Measurements from ENCODE around the gene NLRC5. TPM values are rescaled to one million over a fixed set of nuclear protein-coding genes. Genes with fewer than 3 reads are reported as not detected.

The NLRC5 gene
- total RNA-seq, 2 donors from 2014 or later: 182 to 219 TPM

DNA sequence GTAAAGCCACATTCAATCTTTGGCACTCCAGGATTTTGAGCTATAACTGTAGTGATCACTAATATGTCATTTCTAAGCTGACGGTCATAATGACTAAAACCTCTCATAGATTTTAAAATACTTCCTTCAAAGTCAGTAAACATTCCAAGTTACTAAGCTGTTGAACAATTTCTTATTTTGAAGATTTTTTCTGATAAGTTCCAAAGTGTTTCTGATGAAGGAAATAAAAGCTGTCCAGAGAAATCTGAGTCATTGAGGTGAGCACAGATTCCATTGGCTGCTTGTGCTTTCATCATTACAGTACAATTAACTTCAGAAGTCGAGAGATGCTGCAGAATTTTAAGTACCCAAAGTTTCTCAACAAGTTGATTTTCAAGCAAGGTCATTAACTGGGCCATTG lies 23.9 kb downstream of the NLRC5 start:
- no peaks in the 10 kb centered on the region for H3K27me3 Mint-ChIP-seq
- no peaks in the 10 kb centered on the region for H3K9me3 Mint-ChIP-seq
- peaks cover 80% of the 10 kb centered on the region for H3K36me3 Mint-ChIP-seq (ENCODE audit: low read depth)
- H3K4me3 Mint-ChIP-seq: peak overlapping the region; percentile 79
- H3K27ac Mint-ChIP-seq: peak overlapping the region; percentile 88
- ATAC-seq (replicated peaks): peak; percentile 32
- H3K4me1 Mint-ChIP-seq: peaks cover 58% of the 10 kb centered on the region

DNA sequence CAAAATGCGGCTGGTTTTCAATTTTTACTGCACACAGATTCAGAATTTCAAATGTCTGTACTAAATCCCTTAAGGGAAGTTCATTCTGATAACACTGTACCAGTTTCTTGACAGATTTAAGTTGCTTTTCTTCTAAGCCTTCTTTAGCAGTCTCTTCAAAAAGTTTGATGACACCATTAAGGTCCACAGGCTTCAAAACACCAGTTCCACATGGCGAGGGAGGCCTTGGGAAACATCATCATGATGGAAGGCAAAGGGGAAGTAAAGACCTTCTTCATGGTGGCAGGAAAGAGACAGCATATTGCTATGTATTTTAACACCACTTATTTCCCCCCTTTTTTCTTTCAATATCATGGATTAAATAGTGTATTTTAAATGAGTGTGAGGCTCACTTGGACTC lies 24.5 kb downstream of the NLRC5 start:
- H3K27ac Mint-ChIP-seq: peak overlapping the region; percentile 88
- peak overlapping the region; percentile 79 for H3K4me3 Mint-ChIP-seq
- no peak for ATAC-seq (replicated peaks)
- H3K36me3 Mint-ChIP-seq (ENCODE audit: low read depth): peaks cover 84% of the 10 kb centered on the region
- H3K9me3 Mint-ChIP-seq: no peaks in the 10 kb centered on the region
- H3K27me3 Mint-ChIP-seq: no peaks in the 10 kb centered on the region
- H3K4me1 Mint-ChIP-seq: peaks cover 61% of the 10 kb centered on the region

DNA sequence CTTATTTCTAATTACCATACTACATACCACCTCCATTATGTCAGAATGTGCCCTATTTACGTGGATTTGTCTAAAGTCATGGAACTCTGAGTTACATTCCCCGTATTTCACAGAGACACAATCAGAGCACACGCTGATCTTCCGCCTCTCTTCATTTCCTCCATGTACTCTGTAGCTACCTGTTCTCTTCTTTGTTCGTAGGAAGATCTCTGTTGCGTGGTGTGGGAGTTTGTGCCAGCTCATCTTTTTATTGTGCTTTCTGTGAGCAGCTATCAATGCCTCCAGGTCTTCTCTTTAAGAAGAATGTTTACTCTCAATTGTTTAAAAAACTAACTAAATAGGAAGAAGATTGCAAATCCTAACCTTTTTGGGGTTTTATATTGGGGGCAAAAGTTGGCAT lies 26.9 kb downstream of the NLRC5 start:
- H3K27ac Mint-ChIP-seq: peak overlapping the region; percentile 41

DNA sequence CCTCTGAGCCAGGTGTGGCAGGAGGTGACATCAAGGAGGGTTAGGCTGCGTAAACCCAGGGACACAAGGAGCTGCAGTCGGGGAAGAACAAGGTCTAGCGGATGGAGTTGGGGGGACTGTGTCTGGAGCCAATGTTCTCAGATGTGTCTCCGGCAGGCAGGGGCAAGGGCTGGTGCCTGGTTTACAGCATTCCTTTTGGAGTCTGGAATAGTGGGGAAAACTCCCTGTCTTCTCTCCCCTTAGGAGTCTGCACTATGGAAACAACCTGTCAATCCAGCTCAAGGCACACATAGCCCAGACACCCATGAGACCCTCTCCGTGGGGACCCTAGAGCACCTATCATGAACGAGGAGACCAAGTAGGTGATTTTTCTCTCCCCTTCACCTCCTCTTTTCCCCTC lies 27.5 kb downstream of the NLRC5 start:
- no peak for ATAC-seq (replicated peaks)
- H3K9me3 Mint-ChIP-seq: no peaks in the 10 kb centered on the region
- H3K4me1 Mint-ChIP-seq: peaks cover 69% of the 10 kb centered on the region
- H3K4me3 Mint-ChIP-seq: peak overlapping the region; percentile 51
- H3K36me3 Mint-ChIP-seq (ENCODE audit: low read depth): peaks cover 93% of the 10 kb centered on the region
- H3K27ac Mint-ChIP-seq: peak overlapping the region; percentile 83
- no peaks in the 10 kb centered on the region for H3K27me3 Mint-ChIP-seq

More for the DNA sequence above, 26.9 kb downstream of the NLRC5 start:
- peaks cover 88% of the 10 kb centered on the region for H3K36me3 Mint-ChIP-seq (ENCODE audit: low read depth)
- no peaks in the 10 kb centered on the region for H3K27me3 Mint-ChIP-seq
- no peaks in the 10 kb centered on the region for H3K9me3 Mint-ChIP-seq
- H3K4me3 Mint-ChIP-seq: peak overlapping the region; percentile 51
- H3K4me1 Mint-ChIP-seq: peaks cover 65% of the 10 kb centered on the region
- no peak for ATAC-seq (replicated peaks)

- ATAC-seq (replicated peaks): peak; percentile 37
- Mint-ChIP-seq H3K9me3 (no peaks in the 10 kb centered on the region), H3K27ac (peak overlapping the region; percentile 83), H3K4me1 (peaks cover 69% of the 10 kb centered on the region), H3K27me3 (no peaks in the 10 kb centered on the region), H3K4me3 (peak overlapping the region; percentile 51), H3K36me3 (ENCODE audit: low read depth) (peaks cover 93% of the 10 kb centered on the region)
Measured at GRCh38 chr16:57017251-57017650, 27.9 kb downstream of the NLRC5 start.

DNA sequence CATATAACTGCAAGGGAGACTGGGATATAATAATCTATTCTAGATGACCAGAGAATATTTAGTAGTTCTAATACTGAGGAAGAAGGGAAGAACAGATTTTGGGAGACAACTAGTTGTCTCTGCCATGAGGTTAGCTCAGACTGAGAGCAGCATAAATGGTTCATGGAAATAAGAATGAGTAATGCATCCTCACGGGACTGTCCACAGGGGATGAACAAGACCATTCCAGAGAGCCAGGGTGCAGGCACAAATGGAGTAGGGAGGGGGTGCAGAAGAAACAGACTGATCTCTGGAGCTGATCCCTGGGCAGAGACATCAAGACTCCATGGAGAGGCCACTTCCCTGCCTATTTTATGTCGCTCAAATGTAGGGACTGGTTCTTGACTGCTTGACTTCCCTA lies 30.4 kb downstream of the NLRC5 start:
- Mint-ChIP-seq H3K27me3 (no peaks in the 10 kb centered on the region), H3K4me1 (peaks cover 65% of the 10 kb centered on the region), H3K4me3 (no peak overlapping the region), H3K27ac (peak overlapping the region; percentile 85), H3K9me3 (no peaks in the 10 kb centered on the region), H3K36me3 (ENCODE audit: low read depth) (peaks cover 97% of the 10 kb centered on the region)
- ATAC-seq (replicated peaks): no peak

DNA sequence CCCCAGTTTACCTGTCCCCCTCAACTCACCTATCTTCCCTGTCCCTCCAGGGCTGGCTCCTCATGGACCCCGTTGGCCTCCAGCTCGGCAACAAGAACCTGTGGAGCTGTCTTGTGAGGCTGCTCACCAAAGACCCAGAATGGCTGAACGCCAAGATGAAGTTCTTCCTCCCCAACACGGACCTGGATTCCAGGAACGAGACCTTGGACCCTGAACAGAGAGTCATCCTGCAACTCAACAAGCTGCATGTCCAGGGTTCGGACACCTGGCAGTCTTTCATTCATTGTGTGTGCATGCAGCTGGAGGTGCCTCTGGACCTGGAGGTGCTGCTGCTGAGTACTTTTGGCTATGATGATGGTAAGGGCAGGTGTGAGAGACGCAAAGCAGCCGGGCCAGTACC lies 31.3 kb downstream of the NLRC5 start:
- H3K4me3 Mint-ChIP-seq: no peak overlapping the region
- ATAC-seq (replicated peaks): no peak
- no peaks in the 10 kb centered on the region for H3K9me3 Mint-ChIP-seq
- H3K36me3 Mint-ChIP-seq (ENCODE audit: low read depth): peaks cover 96% of the 10 kb centered on the region
- H3K27me3 Mint-ChIP-seq: no peaks in the 10 kb centered on the region
- H3K4me1 Mint-ChIP-seq: peaks cover 59% of the 10 kb centered on the region
- H3K27ac Mint-ChIP-seq: peak overlapping the region; percentile 85

- Mint-ChIP-seq H3K27ac (peak overlapping the region; percentile 85), H3K27me3 (no peaks in the 10 kb centered on the region), H3K36me3 (ENCODE audit: low read depth) (peaks cover 97% of the 10 kb centered on the region), H3K4me3 (peak overlapping the region; percentile 60), H3K9me3 (no peaks in the 10 kb centered on the region), H3K4me1 (peaks cover 55% of the 10 kb centered on the region)
- no peak for ATAC-seq (replicated peaks)
Measured at GRCh38 chr16:57021757-57022156, 32.4 kb downstream of the NLRC5 start.

GRCh38 chr16:57022445-57022844 lies 33.1 kb downstream of the NLRC5 start:
- no peaks in the 10 kb centered on the region for H3K27me3 Mint-ChIP-seq
- H3K36me3 Mint-ChIP-seq (ENCODE audit: low read depth): peaks cover 97% of the 10 kb centered on the region
- peak overlapping the region; percentile 60 for H3K4me3 Mint-ChIP-seq
- no peak for ATAC-seq (replicated peaks)
- no peaks in the 10 kb centered on the region for H3K9me3 Mint-ChIP-seq
- peak overlapping the region; percentile 85 for H3K27ac Mint-ChIP-seq
- H3K4me1 Mint-ChIP-seq: peaks cover 55% of the 10 kb centered on the region

DNA sequence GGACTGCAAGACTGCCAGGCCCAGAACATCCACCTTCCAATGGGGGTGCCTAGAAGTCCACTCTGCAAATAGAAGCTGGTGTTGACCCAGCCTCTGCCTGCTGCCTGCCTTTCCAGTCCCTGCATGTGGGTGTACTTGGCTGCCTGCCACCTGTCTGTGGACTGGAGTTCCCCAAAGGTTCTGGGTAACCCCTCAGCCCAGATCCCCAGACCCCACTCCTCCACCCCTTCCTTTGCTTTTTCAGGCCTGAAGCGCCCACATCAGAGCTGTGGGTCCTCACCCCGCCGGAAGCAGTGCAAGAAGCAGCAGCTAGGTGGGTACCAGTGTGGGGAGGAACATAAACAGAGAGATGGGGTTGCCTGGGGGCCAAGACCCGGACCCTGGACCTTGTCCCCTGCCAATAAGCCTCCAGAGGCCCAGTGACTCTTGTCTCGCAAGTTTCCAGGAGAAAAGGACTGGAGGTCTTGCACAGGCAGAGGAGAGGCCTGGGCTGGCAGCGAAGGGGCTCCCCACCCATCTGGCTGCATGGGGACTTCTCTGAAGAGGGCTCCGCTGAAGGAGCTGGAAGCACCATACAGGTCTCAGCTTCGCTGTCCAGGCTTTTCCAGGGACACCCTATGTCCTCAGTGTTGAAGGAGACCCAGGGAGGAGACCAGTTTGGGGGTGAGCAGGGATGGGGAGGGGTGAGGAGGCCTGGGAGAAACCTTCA lies 34.3 kb downstream of the NLRC5 start:
- Mint-ChIP-seq H3K4me1 (peaks cover 52% of the 10 kb centered on the region), H3K36me3 (ENCODE audit: low read depth) (peaks cover 94% of the 10 kb centered on the region)
- ATAC-seq (replicated peaks): peak; percentile 81

GRCh38 chr16:57024894-57025680 lies 35.7 kb downstream of the NLRC5 start:
- Mint-ChIP-seq H3K27me3 (no peaks in the 10 kb centered on the region), H3K27ac (peak overlapping the region; percentile 85), H3K4me1 (peaks cover 46% of the 10 kb centered on the region)

More for the DNA sequence above, 34.3 kb downstream of the NLRC5 start:
- H3K27ac Mint-ChIP-seq: peak overlapping the region; percentile 85
- no peaks in the 10 kb centered on the region for H3K9me3 Mint-ChIP-seq
- H3K27me3 Mint-ChIP-seq: no peaks in the 10 kb centered on the region
- peak overlapping the region; percentile 60 for H3K4me3 Mint-ChIP-seq

GRCh38 chr16:57025941-57026777 lies 36.8 kb downstream of the NLRC5 start:
- H3K27me3 Mint-ChIP-seq: no peaks in the 10 kb centered on the region
- peaks cover 92% of the 10 kb centered on the region for H3K36me3 Mint-ChIP-seq (ENCODE audit: low read depth)
- no peak overlapping the region for H3K4me3 Mint-ChIP-seq
- H3K27ac Mint-ChIP-seq: peak overlapping the region; percentile 58
- no peaks in the 10 kb centered on the region for H3K9me3 Mint-ChIP-seq
- peaks cover 44% of the 10 kb centered on the region for H3K4me1 Mint-ChIP-seq
- ATAC-seq (replicated peaks): no peak

More at GRCh38 chr16:57024894-57025680, 35.7 kb downstream of the NLRC5 start:
- Mint-ChIP-seq H3K4me3 (peak overlapping the region; percentile 60), H3K36me3 (ENCODE audit: low read depth) (peaks cover 92% of the 10 kb centered on the region), H3K9me3 (no peaks in the 10 kb centered on the region)
- ATAC-seq (replicated peaks): no peak

DNA sequence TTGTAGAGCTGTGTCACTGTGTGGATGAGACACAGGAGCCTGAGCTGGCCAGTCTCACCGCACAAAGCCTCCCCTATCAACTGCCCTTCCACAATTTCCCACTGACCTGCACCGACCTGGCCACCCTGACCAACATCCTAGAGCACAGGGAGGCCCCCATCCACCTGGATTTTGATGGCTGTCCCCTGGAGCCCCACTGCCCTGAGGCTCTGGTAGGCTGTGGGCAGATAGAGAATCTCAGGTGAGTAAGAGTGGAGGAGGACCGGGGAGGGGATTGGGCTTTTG lies 37.4 kb downstream of the NLRC5 start:
- Mint-ChIP-seq H3K9me3 (no peaks in the 10 kb centered on the region), H3K27me3 (no peaks in the 10 kb centered on the region), H3K4me3 (no peak overlapping the region), H3K36me3 (ENCODE audit: low read depth) (peaks cover 92% of the 10 kb centered on the region), H3K27ac (peak overlapping the region; percentile 58), H3K4me1 (peaks cover 39% of the 10 kb centered on the region)
- ATAC-seq (replicated peaks): no peak

DNA sequence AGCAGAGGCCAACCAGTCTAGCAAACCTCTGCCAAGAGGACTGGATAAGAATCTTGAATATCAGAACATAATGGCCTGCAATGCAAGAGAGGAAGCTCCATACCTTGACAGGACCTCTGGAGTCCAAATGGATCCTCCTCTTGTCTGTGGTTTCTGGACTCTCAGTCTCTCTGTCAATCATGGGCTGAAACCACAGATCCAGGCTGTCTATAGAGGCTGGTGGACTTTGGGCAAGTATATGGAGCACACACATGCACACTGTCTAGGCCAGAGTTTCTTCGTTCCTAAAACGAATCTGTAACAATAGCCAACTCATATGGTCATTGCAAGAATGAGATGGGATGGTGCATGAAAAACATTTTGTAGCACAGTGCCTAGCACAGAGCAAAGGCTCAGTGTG lies 37.7 kb downstream of the NLRC5 start:
- H3K4me3 Mint-ChIP-seq: no peak overlapping the region
- H3K9me3 Mint-ChIP-seq: no peaks in the 10 kb centered on the region

More for the DNA sequence above, 37.7 kb downstream of the NLRC5 start:
- Mint-ChIP-seq H3K36me3 (ENCODE audit: low read depth) (peaks cover 92% of the 10 kb centered on the region), H3K27me3 (no peaks in the 10 kb centered on the region), H3K4me1 (peaks cover 35% of the 10 kb centered on the region), H3K27ac (peak overlapping the region; percentile 58)
- no peak for ATAC-seq (replicated peaks)

Data from activated T-helper 17 cell treated with anti-CD3 and anti-CD28 coated beads, Interleukin-2, amount 50 U/mL, for 72 hours (primary cell).